Psoas muscle (tissue), 8 donors: Measurements from ENCODE around the gene TSPOAP1. TPM values are rescaled to one million over a fixed set of nuclear protein-coding genes. Genes with fewer than 3 reads are reported as not detected.

Experiments
- ATAC-seq, 4 donors: fragments of 200-7000 bp; cut with Tn5 transposase; one replicate each; pipeline ENCODE4 v1.9.1; 2020; ENCODE audit warnings: moderate library complexity in 3 of 4, mild to moderate bottlenecking in 2 of 4
- DNase-seq, 2 donors: peaks; one replicate each; pipeline ENCODE4 v3.0.0-alpha.2; 2020
- H3K27ac ChIP-seq: fragments of 200-600 bp; one replicate; pipeline ENCODE4 v1.8.0; 2022
- H3K27me3 ChIP-seq, 3 donors: fragments of 200-600 bp in 1 of 3; one replicate each; pipeline versions ENCODE4 v1.6.1 to v1.8.0; 2013 to 2022; ENCODE audit warnings: low read length in 2 of 3, mild to moderate bottlenecking in 2 of 3, moderate library complexity in 1 of 3; ENCODE audit not compliant: insufficient read depth in 3 of 3
- H3K36me3 ChIP-seq, 2 donors: fragments of 200-600 bp in 1 of 2; one replicate each; pipeline versions ENCODE4 v1.6.1 to v1.8.0; 2013 to 2022; ENCODE audit warnings: low read depth in 1 of 2, mild to moderate bottlenecking in 1 of 2, moderate library complexity in 1 of 2; ENCODE audit not compliant: insufficient read depth in 1 of 2
- H3K4me1 ChIP-seq: fragments of 200-600 bp; one replicate; pipeline ENCODE4 v1.8.0; 2022
- H3K4me3 ChIP-seq: fragments of 200-600 bp; one replicate; pipeline ENCODE4 v1.8.0; 2022; ENCODE audit warnings: mild to moderate bottlenecking
- H3K9me3 ChIP-seq: fragments of 200-600 bp; one replicate; pipeline ENCODE4 v1.8.0; 2022
- WGBS, 3 donors: extraction: QIAGEN DNeasy Blood & Tissue Kit; methylation state at CpG; one replicate each; pipeline versions ENCODE4 v1.1.6 to v1.1.7; 2013; 5-methylcytosine and 5-hydroxymethylcytosine counted together
- intact Hi-C, 2 donors: fragments of 100-400 bp; cut with DNase I; formaldehyde crosslinking; loops; one replicate each; pipeline versions ENCODE4 v1.11.0 to v1.14.2; 2022
- polyA plus RNA-seq, 3 donors: library from polyadenylated mRNA; stranded (reverse); fragments of 200-250 nt; gene quantifications; one replicate each; pipeline ENCODE4 v1.2.3, GENCODE V29; 2013
- total RNA-seq, 4 donors: library from RNA; stranded (reverse); fragmentation: NEBNext Ultra II Directional in 2 of 4; extraction: Animal tissue kit (Norgen Biotek cat#: 25700) in 2 of 4; gene quantifications; one replicate each; pipeline versions ENCODE4 v1.2.1 to v1.2.4, GENCODE V29; 2021 to 2023
- TF ChIP-seq, protein P1 (sequence below): fragments of 200-600 bp; IDR thresholded peaks from one replicate; pipeline ENCODE4 v1.8.0; 2022; ENCODE audit warnings: antibody characterized with exemption
- donor health status: healthy with polysubstance abuse.
- donor health status: DM: no; HTN: no; CAD: no; lungs with moderate emphysema.
- donor health status: Bipolar disorder and iron deficiency.
- donor health status: healthy.
- donor health status: DM: yes; HTN: yes; CAD: no.
- donor health status: DM: no; HTN: no; CAD: no.
- donor health status: DM: no; HTN: no; CAD: no.
- donor health status: DM: yes; HTN: yes; CAD: no.

Gene TSPOAP1
- total and polyA plus RNA-seq, 7 donors, result 0.40 to 6.6 (median 2.3) TPM

DNA sequence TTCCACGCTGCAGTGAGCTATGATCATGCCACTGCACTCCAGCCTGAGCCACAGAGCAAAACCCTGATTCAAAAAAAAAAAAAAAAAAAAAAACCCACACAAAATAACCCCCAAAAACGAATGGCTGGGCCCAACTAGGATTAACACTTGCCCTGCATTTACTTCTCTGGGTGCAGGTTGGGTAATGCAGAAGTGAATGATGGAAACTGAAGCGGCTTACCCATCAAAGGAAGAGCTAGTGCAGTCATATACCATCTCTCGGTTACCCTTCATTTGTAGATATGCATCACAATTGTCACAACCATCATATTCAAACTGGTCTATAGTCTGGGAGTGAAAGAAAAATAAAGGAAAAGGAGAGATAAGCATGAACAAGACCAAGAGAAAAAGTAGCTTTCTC is 22.6 kb upstream of the TSPOAP1 start:
- Histone ChIP-seq H3K27ac (no peak overlapping the region), H3K9me3 (no peaks in the 10 kb centered on the region), H3K4me1 (peaks cover 15% of the 10 kb centered on the region), H3K36me3 (peaks cover 9 to 51% of the 10 kb centered on the region in 2 donors), H3K27me3 (no peaks in the 10 kb centered on the region), H3K4me3 (peak overlapping the region; percentile 85)
- TF ChIP-seq, protein P1, sequence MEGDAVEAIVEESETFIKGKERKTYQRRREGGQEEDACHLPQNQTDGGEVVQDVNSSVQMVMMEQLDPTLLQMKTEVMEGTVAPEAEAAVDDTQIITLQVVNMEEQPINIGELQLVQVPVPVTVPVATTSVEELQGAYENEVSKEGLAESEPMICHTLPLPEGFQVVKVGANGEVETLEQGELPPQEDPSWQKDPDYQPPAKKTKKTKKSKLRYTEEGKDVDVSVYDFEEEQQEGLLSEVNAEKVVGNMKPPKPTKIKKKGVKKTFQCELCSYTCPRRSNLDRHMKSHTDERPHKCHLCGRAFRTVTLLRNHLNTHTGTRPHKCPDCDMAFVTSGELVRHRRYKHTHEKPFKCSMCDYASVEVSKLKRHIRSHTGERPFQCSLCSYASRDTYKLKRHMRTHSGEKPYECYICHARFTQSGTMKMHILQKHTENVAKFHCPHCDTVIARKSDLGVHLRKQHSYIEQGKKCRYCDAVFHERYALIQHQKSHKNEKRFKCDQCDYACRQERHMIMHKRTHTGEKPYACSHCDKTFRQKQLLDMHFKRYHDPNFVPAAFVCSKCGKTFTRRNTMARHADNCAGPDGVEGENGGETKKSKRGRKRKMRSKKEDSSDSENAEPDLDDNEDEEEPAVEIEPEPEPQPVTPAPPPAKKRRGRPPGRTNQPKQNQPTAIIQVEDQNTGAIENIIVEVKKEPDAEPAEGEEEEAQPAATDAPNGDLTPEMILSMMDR, result no peak
- WGBS, 3 donors, result 61 to 63% (median 63%) methylated on average over 4 of the region's 4 CpGs
- DNase-seq (no peak), ATAC-seq (no peak)
- intact Hi-C loops, result loop anchor here (2.0 to 10.0 kb wide), 2 partner anchors 26 to 164 kb away; partner anchors contain the start of gene MTMR4 (in 2 of the 2)

DNA sequence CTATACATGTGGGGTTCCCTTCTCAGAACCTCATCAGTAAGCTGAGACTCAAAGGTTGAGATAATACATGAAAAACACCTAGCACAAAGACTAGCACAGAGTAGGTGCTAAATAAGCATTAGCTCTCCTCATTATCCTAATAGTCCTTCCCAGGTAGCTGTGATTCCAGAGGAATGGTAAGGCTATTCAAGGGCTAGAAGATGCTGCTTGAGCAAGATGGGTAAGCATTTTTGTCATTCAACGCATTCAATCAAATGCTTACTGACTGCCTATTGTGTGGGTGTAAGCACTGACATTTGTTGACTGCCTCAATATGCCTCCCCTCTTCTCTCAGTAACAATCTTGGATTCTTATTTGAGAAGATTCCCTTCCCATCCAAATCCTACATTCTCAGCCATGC is 19.4 kb upstream of the TSPOAP1 start:
- Histone ChIP-seq H3K9me3 (no peaks in the 10 kb centered on the region), H3K4me3 (no peak overlapping the region), H3K27ac (no peak overlapping the region), H3K4me1 (peaks cover 9% of the 10 kb centered on the region), H3K36me3 (peaks cover 13 to 76% of the 10 kb centered on the region in 2 donors), H3K27me3 (no peaks in the 10 kb centered on the region)
- ATAC-seq (no peak), DNase-seq (no peak)
- intact Hi-C loops, result no loop called here
- TF ChIP-seq, protein P1, result no peak
- 89 to 96% (median 94%) methylated on average over 1 of the region's 1 CpG for WGBS, 3 donors

DNA sequence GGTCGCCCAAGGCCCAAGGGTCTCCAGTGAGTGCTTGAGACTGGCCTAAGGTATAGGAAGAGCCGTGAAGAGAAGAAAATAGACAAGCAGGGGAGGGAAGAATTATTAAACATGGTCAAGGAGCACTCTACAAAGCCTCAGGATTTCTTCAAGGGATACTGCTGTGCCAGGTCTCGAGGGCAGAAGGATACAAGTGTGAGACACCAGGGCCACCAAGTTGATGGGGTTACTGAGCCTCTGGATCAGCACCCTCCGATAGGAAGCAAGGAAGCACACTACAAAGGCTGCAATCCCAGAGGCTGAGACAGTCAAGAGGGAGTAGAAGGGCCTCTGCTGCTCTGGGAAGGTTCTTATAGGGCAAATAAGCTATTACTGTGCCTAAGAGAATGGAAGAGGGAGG is 16.9 kb upstream of the TSPOAP1 start:
- Histone ChIP-seq H3K9me3 (no peaks in the 10 kb centered on the region), H3K4me3 (no peak overlapping the region), H3K27ac (no peak overlapping the region), H3K27me3 (no peaks in the 10 kb centered on the region), H3K36me3 (peaks cover 13 to 69% of the 10 kb centered on the region in 2 donors), H3K4me1 (no peaks in the 10 kb centered on the region)
- ATAC-seq, result no peak
- WGBS, 3 donors, result 66 to 93% (median 90%) methylated on average over 4 of the region's 4 CpGs
- intact Hi-C loops, result no loop called here
- TF ChIP-seq, protein P1, result no peak
- DNase-seq, result no peak

DNA sequence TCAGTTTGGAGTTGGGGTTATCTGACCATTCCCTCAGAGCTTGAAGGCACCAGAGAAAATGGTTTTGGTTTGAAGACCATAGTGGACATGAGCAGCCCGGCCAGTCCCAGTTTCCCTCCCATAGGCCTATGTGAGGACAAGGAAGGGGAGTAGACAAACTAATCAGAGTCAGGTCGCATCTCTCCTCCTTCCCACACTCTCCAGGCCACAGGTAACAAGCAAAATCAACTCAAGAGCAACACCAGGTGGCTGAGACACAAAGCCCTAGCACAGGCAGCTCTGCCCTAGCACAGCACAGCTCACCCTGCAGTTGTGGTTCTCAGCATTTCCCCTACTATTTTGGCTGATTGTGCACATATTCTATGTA is 16.2 kb upstream of the TSPOAP1 start:
- TF ChIP-seq, protein P1, result no peak
- no peak for ATAC-seq
- intact Hi-C loops, result no loop called here
- DNase-seq, result no peak
- Histone ChIP-seq H3K9me3 (no peaks in the 10 kb centered on the region), H3K4me3 (no peak overlapping the region), H3K4me1 (no peaks in the 10 kb centered on the region), H3K27me3 (no peaks in the 10 kb centered on the region), H3K27ac (no peak overlapping the region), H3K36me3 (peaks cover 13 to 61% of the 10 kb centered on the region in 2 donors)
- WGBS, 3 donors, result 67 to 72% (median 70%) methylated on average over 2 of the region's 2 CpGs
